ENCODE measurements around the gene DVL2. TPM values are rescaled to one million over a fixed set of nuclear protein-coding genes. Genes with fewer than 3 reads are reported as not detected.

Gene DVL2
- total RNA-seq, 1 experiment from 2014 or later = 36.9 TPM

DNA sequence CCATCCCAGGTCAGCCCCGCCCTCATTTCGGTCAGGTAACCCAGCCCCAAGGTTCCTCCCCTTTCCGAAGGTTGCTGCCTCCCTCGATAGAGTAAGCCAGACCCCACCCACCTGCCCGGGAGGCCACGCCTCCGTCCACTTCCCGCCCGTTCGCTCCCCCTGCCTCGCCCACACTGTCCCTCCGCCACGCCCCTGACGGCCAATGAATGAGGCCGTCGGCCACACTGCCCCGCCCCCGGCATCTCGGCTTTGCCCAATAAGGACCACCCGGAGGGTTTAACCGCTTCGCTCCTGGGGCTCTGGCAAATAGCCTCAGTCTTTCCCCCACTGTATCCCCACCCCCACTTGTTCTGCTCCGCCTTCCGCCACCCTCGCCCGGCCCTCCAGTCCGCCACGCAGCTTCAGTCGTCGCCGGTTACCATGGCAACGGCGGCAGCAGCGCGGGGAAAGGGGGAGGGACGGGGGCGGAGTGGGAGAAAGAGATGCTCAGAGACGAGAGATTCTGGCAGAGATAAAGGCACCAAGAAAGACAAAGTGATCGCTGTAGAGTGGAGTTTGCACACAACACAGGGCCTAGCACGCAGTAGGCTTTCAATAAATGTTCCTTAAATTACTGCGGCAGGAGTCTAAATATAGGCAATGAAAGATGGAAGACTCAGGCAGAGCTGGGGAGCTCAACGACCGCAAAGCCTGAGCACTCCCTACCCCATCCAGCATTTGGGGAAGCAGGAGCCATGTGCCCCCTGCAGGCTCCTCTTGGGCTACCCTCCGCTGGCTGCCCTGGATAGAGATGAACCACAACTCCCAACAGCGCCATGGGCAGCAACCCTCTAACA is 19.8 kb downstream of the DVL2 start:
- DNase-seq = peak; percentile 96
- Histone ChIP-seq H3K4me3 (ENCODE audit: low read length) (peak overlapping the region; percentile 63), H3K9me2 (replicated peaks; ENCODE audit: low read length) (no peaks in the 10 kb centered on the region), H3K27me3 (ENCODE audit: low read length) (no peaks in the 10 kb centered on the region), H3K36me3 (ENCODE audit: low read depth, low read length) (no peaks in the 10 kb centered on the region), H3F3A (ENCODE audit: low read length, unreplicated experiment) (no peaks in the 10 kb centered on the region), H3K4me1 (ENCODE audit: insufficient read depth, low read length) (peaks cover 23% of the 10 kb centered on the region), H3K9ac (ENCODE audit: low read length) (0 out of 2 replicates have a peak overlapping the region, but pooled peaks have one; percentile 3), H2AFZ (ENCODE audit: low read length) (peak overlapping the region; percentile 58), H3K27ac (ENCODE audit: low read length) (no peak overlapping the region), H3K79me2 (ENCODE audit: low read length) (peaks cover 29% of the 10 kb centered on the region), H3K4me2 (ENCODE audit: low read length) (peak overlapping the region; percentile 82), H3K9me3 (ENCODE audit: low read length) (no peaks in the 10 kb centered on the region), H4K20me1 (ENCODE audit: low read length) (no peaks in the 10 kb centered on the region)
- TF ChIP-seq, protein P1, sequence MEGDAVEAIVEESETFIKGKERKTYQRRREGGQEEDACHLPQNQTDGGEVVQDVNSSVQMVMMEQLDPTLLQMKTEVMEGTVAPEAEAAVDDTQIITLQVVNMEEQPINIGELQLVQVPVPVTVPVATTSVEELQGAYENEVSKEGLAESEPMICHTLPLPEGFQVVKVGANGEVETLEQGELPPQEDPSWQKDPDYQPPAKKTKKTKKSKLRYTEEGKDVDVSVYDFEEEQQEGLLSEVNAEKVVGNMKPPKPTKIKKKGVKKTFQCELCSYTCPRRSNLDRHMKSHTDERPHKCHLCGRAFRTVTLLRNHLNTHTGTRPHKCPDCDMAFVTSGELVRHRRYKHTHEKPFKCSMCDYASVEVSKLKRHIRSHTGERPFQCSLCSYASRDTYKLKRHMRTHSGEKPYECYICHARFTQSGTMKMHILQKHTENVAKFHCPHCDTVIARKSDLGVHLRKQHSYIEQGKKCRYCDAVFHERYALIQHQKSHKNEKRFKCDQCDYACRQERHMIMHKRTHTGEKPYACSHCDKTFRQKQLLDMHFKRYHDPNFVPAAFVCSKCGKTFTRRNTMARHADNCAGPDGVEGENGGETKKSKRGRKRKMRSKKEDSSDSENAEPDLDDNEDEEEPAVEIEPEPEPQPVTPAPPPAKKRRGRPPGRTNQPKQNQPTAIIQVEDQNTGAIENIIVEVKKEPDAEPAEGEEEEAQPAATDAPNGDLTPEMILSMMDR (conservative IDR thresholded peaks at IDR 0.05; ENCODE audit: low read depth, low read length) = peak; percentile 51
- TF ChIP-seq EZH2phosphoT487 (IDR thresholded peaks at IDR 0.05; ENCODE audit: borderline replicate concordance, low read length) = no peak
- BruUV-seq (replicated peaks) = no TSS peak
- intact Hi-C loops (cut with micrococcal nuclease) = no loop called here
- POLR2A ChIA-PET (ENCODE audit: unreplicated experiment) = no interaction called here
- peak; percentile 80 for ATAC-seq
- CTCF ChIA-PET = interaction anchor here (0.6 kb wide), 3 partner anchors 35 to 168 kb away, joined by 3 read pairs; no protein-coding TSS in a partner anchor

DNA sequence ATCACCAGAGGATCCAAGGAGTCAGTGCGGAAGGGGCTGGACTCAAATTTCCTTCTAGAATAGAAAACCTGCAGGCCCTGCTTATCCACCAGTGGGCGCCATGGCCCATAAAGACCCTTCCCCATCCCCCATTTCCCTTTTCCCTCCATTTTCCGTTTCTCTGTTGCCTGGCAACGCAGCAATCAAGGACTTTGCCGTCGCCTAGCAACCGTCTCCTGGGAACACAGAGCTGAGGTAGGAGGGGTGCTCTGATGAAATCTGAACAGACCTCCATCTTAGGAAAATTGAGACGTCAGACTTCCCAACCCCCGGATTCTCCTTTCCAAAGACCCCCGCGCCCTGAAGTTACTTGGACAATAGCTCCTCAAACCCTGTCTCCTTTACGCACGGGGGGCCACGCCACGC is 20.4 kb downstream of the DVL2 start:
- Histone ChIP-seq H3K9me2 (replicated peaks; ENCODE audit: low read length) (no peaks in the 10 kb centered on the region), H3K4me2 (ENCODE audit: low read length) (peak overlapping the region; percentile 82; the same call in 1 of the 2 replicates), H2AFZ (ENCODE audit: low read length) (no peak overlapping the region), H3K4me1 (ENCODE audit: insufficient read depth, low read length) (peaks cover 17% of the 10 kb centered on the region), H3K79me2 (ENCODE audit: low read length) (peaks cover 29% of the 10 kb centered on the region), H3K4me3 (ENCODE audit: low read length) (no peak overlapping the region; the same call in 1 of the 2 replicates), H3K9me3 (ENCODE audit: low read length) (no peaks in the 10 kb centered on the region), H3K27ac (ENCODE audit: low read length) (no peak overlapping the region), H3K36me3 (ENCODE audit: low read depth, low read length) (no peaks in the 10 kb centered on the region), H3F3A (ENCODE audit: low read length, unreplicated experiment) (no peaks in the 10 kb centered on the region), H4K20me1 (ENCODE audit: low read length) (no peaks in the 10 kb centered on the region), H3K27me3 (ENCODE audit: low read length) (no peaks in the 10 kb centered on the region), H3K9ac (ENCODE audit: low read length) (no peak overlapping the region)
- CTCF ChIA-PET = interaction anchor here (0.6 kb wide), 1 partner anchor 66 kb away, joined by 3 read pairs; no protein-coding TSS in a partner anchor
- POLR2A ChIA-PET (ENCODE audit: unreplicated experiment) = no interaction called here
- BruUV-seq (replicated peaks) = no TSS peak
- TF ChIP-seq EZH2 (IDR thresholded peaks at IDR 0.05; ENCODE audit: low read length, unreplicated experiment) = no peak
- TF ChIP-seq, protein P1 (conservative IDR thresholded peaks at IDR 0.05; ENCODE audit: low read depth, low read length) = peak; percentile 60
- TF ChIP-seq EZH2phosphoT487 (IDR thresholded peaks at IDR 0.05; ENCODE audit: borderline replicate concordance, low read length) = no peak
- intact Hi-C loops (cut with micrococcal nuclease) = no loop called here
- ATAC-seq (no peak), DNase-seq (peak; percentile 49)

Measured in PC-3 (cell line).